ENCODE results near the gene FBXW12.
"Not testable (repeated sequence)": the region's sequence is repeated elsewhere in the genome, so short reads cannot be mapped to it uniquely, and the experiment has no call there.

GRCh38 chr3:48331706-48332435 is 40.1 kb upstream of the FBXW12 start:
- not testable (repeated sequence) for TF ChIP-seq POLR2AphosphoS5, CTCF, EP300, POLR2A (IDR thresholded peaks at IDR 0.05)
